Measurements from ENCODE around the gene DSG2. TPM values are rescaled to one million over a fixed set of nuclear protein-coding genes. Genes with fewer than 3 reads are reported as not detected.

DSG2 gene
- polyA plus RNA-seq, 4 donors: 53.8 to 65.6 (median 59.1) TPM

DNA sequence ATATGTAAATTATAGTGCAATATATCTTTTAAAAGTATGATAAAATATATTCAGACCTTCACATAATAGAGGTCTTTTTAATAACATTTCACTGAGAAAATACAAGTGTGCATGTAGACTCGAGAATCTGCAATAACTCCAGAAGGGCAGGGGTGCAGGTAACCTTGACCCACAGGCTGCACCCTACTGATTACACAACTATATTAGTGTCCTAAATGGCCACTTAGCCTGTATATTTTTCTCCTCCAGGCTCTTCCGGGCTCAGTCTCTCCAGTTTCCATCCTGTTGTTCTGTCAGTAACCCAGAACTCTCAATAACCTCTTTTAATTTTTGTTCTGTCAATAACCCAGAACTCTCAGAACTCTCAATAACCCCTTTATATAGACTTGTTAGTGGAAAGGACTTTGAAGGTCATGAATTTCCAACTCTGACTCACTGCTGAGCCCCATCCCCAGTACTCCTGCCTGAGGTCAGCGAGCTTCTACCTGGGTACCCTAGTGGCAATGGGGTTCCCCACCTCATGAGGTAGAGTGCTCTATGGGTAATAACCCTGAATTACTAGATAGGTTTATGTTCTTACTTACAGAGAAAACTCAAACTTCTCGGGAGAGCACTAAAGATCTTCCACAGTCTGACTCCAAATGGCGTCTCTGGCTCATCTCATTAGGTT is 85.3 kb downstream of the DSG2 start:
- no peak for DNase-seq (ENCODE audit: low read depth in 4 of 4, low spot score in 3 of 4)

DNA sequence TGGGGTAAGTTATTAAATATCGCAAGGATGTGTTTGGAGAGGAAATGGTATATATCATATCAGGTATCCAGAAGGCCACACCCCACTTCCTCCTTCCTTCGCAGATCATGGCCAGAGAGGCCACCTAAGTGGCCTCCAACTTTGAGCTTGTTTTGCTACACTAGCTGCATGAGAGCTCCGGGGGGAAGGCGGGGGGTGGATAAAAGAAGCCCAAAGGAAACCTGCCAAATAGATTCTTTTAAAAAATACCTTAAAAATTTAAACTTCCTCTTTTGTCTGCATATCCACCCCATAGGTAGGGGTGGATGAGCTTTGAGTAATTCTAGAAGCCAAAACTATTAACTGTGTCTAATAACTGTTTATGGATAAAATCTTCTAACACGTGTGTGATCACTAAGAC is 88.0 kb downstream of the DSG2 start:
- no peak for DNase-seq (ENCODE audit: low read depth in 4 of 4, low spot score in 3 of 4)

DNA sequence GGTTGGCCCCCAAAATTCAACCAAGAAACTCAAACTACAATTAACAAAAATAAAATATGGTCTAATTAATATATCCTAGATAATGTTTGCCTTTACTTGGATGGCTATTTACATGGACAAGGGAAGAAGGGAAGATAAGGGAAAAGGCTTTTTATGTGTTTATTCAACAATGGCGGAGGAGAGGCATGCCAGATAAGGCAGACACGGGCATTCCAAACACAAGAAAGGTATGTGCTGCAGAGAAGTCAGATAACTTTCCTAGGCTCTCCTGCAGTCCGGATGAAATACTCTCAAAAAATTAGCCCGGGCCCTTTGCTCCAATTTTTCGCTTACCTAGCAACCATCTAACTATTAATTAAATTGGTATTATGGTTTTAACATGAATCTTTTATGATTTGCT is 88.6 kb downstream of the DSG2 start:
- DNase-seq (ENCODE audit: low read depth in 4 of 4, low spot score in 3 of 4): no peak

DNA sequence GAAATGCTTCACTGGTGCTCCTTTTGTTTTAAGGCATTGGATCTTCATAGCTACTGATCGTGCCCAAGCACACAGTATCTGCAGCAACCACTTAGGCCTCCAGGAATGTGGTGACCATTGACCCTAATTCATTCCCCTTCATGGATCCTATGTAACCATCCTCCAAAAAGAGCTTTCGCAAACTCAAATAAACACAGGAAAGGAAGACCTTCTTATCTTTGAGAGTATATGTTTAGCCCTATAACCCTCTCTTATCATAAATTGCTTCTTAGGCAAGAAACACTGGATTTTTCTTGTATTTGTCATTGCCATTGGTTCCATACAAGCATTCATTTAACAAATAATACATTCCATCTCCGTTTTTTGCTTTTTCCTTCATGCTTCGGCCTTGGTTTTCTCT is 89.6 kb downstream of the DSG2 start:
- no peak for DNase-seq (ENCODE audit: low read depth in 4 of 4, low spot score in 3 of 4)

DNA sequence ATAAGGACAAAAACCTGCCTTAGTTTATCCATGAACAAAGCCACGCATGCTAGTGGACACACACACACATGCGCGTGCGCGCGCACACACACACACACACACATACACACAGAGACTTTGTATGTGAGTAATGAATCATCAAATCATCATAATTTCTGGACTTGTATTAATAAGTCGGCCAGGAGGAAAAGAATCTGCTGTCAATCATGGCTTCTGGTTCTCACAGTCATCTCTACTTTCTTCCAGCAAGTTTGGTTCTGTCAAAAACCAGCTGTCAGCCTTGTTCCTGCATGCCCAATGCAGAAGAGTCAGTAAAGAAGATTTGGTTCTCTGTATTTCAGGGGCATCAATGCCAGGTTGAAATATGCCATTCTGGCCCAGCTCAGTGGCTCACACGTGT is 92.6 kb downstream of the DSG2 start:
- no peak for DNase-seq (ENCODE audit: low read depth in 4 of 4, low spot score in 3 of 4)

DNA sequence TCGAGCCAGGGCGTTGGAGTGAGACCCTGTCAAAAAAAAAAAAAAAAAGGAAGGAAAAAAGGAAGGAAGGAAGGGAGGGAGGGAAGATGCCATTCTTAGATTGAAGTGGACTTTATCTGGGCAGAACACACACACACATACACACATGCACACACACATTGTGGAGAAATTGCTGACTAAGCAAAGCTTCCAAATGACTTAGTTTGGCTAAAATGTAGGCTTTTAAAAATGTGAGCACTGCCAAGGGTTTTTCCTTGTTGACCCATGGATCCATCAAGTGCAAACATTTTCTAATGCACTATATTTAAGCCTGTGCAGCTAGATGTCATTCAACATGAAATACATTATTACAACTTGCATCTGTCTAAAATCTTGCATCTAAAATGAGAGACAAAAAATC is 93.1 kb downstream of the DSG2 start:
- no peak for DNase-seq (ENCODE audit: low read depth in 4 of 4, low spot score in 3 of 4)

DNA sequence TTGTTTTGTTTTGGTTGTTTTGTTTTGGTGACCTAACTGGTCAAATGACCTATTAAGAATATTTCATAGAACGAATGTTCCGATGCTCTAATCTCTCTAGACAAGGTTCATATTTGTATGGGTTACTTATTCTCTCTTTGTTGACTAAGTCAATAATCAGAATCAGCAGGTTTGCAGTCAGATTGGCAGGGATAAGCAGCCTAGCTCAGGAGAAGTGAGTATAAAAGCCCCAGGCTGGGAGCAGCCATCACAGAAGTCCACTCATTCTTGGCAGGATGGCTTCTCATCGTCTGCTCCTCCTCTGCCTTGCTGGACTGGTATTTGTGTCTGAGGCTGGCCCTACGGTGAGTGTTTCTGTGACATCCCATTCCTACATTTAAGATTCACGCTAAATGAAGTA is 93.7 kb downstream of the DSG2 start, which contains the start of gene TTR:
TTR (plus strand) TSS at position 250 of the 400 bp plus-strand sequence; CDS start at position 276, 26 bp downstream.
- no peak for DNase-seq (ENCODE audit: low read depth in 4 of 4, low spot score in 3 of 4)

DNA sequence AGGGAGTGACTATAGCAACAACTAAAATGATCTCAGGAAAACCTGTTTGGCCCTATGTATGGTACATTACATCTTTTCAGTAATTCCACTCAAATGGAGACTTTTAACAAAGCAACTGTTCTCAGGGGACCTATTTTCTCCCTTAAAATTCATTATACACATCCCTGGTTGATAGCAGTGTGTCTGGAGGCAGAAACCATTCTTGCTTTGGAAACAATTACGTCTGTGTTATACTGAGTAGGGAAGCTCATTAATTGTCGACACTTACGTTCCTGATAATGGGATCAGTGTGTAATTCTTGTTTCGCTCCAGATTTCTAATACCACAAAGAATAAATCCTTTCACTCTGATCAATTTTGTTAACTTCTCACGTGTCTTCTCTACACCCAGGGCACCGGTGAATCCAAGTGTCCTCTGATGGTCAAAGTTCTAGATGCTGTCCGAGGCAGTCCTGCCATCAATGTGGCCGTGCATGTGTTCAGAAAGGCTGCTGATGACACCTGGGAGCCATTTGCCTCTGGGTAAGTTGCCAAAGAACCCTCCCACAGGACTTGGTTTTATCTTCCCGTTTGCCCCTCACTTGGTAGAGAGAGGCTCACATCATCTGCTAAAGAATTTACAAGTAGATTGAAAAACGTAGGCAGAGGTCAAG is 94.7 kb downstream of the DSG2 start:
- no peak for DNase-seq (ENCODE audit: low read depth in 4 of 4, low spot score in 3 of 4)

DNA sequence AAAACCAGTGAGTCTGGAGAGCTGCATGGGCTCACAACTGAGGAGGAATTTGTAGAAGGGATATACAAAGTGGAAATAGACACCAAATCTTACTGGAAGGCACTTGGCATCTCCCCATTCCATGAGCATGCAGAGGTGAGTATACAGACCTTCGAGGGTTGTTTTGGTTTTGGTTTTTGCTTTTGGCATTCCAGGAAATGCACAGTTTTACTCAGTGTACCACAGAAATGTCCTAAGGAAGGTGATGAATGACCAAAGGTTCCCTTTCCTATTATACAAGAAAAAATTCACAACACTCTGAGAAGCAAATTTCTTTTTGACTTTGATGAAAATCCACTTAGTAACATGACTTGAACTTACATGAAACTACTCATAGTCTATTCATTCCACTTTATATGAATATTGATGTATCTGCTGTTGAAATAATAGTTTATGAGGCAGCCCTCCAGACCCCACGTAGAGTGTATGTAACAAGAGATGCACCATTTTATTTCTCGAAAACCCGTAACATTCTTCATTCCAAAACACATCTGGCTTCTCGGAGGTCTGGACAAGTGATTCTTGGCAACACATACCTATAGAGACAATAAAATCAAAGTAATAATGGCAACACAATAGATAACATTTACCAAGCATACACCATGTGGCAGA is 97.3 kb downstream of the DSG2 start:
- DNase-seq (ENCODE audit: low read depth in 4 of 4, low spot score in 3 of 4): no peak

DNA sequence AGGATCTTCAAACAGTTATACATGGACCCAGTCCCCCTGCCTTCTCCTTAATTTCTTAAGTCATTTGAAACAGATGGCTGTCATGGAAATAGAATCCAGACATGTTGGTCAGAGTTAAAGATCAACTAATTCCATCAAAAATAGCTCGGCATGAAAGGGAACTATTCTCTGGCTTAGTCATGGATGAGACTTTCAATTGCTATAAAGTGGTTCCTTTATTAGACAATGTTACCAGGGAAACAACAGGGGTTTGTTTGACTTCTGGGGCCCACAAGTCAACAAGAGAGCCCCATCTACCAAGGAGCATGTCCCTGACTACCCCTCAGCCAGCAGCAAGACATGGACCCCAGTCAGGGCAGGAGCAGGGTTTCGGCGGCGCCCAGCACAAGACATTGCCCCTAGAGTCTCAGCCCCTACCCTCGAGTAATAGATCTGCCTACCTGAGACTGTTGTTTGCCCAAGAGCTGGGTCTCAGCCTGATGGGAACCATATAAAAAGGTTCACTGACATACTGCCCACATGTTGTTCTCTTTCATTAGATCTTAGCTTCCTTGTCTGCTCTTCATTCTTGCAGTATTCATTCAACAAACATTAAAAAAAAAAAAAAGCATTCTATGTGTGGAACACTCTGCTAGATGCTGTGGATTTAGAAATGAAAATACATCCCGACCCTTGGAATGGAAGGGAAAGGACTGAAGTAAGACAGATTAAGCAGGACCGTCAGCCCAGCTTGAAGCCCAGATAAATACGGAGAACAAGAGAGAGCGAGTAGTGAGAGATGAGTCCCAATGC is 98.3 kb downstream of the DSG2 start:
- no peak for DNase-seq (ENCODE audit: low read depth in 4 of 4, low spot score in 3 of 4)

DNA sequence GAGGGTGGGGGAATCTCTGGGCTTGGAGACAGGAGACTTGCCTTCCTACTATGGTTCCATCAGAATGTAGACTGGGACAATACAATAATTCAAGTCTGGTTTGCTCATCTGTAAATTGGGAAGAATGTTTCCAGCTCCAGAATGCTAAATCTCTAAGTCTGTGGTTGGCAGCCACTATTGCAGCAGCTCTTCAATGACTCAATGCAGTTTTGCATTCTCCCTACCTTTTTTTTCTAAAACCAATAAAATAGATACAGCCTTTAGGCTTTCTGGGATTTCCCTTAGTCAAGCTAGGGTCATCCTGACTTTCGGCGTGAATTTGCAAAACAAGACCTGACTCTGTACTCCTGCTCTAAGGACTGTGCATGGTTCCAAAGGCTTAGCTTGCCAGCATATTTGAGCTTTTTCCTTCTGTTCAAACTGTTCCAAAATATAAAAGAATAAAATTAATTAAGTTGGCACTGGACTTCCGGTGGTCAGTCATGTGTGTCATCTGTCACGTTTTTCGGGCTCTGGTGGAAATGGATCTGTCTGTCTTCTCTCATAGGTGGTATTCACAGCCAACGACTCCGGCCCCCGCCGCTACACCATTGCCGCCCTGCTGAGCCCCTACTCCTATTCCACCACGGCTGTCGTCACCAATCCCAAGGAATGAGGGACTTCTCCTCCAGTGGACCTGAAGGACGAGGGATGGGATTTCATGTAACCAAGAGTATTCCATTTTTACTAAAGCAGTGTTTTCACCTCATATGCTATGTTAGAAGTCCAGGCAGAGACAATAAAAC is 100.2 kb downstream of the DSG2 start:
- DNase-seq (ENCODE audit: low read depth in 4 of 4, low spot score in 3 of 4): no peak

Other genes starting within 250 kb of the DSG2 start
- under 1 TPM; 0.04 to 0.11 (median 0.05) TPM for gene DSG1, start 180.0 kb upstream of the DSG2 start, polyA plus RNA-seq (ENCODE audit: insufficient read length in 4 of 4)
- gene DSG4, start 121.4 kb upstream of the DSG2 start, polyA plus RNA-seq (ENCODE audit: insufficient read length in 4 of 4): under 1 TPM in 2 of 4 donors, not detected in 2; 0.03 to 0.09 TPM
- gene DSG3, start 50.4 kb upstream of the DSG2 start, polyA plus RNA-seq (ENCODE audit: insufficient read length in 4 of 4): under 1 TPM in 1 of 4 donors, not detected in 3; 0.01 TPM
- gene TTR, start 93.7 kb downstream of the DSG2 start, polyA plus RNA-seq (ENCODE audit: insufficient read length in 4 of 4): under 1 TPM; 0.25 to 0.76 (median 0.33) TPM
- 10 to 100 TPM; 14.9 to 20.6 (median 16.6) TPM for gene B4GALT6, start 186.4 kb downstream of the DSG2 start, polyA plus RNA-seq (ENCODE audit: insufficient read length in 4 of 4)

Data from right renal pelvis (tissue), 4 donors.